LoVo (cell line): ENCODE results near the gene EPHA3.

Experiments used
- DNase-seq: peaks from one replicate; pipeline ENCODE4 v3.0.0-alpha.2; 2016; ENCODE audit warnings: low spot score

Gene EPHA3

DNA sequence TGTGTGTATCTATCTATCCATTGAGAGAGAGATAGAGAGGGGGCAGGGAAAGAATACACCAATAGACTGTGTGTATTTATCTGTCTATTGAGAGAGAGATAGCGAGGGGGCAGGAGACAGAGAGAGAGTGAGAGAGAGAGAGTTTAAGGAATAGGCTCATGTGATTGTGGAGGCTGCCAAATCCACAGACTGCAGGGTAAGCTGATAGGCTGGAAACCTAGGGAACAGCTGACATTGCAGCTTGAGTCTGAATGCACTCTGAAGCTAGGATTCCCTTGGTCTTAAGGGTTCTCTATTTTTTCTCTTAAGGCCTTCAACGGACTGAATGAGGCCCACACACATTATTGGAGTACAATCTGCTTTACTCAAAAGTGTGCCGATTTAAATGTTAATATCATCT is 255.8 kb downstream of the EPHA3 start:
- DNase-seq = no peak

DNA sequence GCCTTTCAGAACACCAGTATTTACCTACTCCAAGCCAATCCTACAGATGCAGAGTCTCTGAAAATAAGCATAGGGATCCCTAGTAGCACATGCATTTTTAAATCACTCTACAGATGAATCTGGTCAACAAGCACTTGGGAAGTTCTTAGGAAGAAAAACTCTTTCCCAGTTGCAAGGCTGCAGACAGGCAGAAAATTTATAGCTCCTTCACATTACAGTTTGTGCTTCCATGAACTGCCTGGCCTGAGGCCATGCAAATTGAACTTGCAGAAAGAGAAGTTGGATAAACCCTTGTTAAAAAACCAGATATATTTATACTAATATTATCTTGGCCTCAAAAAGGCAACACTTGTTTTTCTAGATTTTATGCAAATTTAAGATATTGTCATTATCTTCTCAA is 256.9 kb downstream of the EPHA3 start:
- DNase-seq = no peak

DNA sequence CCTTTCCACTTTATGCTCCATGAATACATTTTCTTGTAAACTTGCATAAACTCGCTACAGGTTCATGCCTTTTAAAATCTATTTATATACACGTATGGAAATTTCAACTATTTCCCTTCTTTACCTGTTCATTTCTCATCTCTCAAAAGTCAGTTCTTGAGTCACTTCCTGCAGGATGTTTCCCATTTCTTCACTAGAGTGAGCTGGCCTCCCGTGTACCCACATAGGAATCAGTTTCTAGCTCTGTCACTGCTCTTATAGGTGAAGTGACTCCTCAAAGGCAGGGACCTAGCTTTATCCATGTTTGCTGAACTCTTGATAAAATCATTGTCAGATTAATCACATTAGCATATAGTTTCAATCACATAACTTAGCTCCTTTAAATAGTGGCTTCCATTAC is 259.7 kb downstream of the EPHA3 start:
- DNase-seq = no peak

DNA sequence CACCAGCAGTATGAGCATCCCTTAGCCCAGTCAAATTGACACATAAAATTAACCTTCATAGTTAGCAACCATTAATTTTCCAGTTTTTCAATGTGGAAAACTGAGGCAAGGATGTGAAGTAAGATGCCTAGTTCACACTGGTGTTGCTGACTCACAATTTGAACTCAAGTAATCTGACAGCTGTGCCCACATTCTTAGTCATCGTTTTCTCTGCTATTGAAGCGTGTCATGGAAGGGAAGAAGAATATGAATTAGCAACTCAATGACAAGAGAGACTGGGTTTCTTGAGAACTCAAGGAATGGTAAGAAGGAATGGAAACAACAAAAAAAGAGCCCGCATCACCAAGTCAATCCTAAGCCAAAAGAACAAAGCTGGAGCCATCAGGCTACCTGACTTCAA is 261.4 kb downstream of the EPHA3 start:
- no peak for DNase-seq

DNA sequence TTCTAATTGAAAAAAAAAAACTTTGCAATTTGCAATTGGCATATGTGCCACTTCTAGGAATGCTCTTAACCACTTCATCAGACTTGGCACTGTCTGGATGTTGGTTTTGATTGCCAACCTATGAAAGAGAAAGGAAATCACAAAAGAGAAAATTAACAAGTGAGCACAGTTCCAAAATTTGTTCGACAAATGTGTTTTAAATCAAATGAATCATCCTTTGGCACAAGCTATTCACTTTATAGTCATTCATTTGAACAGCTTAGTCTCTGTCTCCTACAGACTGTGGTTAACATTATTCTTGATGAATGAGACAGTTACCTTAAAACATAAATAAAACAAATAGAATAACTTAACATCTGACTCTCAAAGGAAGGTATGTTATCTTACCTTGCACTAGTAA is 265.0 kb downstream of the EPHA3 start:
- DNase-seq = no peak

DNA sequence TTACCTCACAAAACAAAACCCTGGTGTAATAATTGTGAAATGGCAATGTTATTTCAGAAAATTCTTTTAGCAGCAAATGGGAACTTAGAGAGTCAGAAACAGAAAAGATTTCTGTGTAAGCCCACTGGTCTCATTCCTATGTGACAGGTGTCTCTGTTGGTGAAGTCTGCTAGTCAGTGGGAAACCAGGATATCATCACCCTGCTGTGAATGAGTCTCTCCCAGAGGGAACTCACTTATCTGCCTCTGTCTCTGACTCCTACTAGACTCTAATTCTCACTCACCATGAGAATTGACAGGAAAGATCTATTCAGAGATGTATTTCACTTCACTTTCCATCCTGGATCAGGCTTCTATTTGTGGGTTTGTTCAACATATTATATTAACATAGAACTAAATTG is 266.0 kb downstream of the EPHA3 start:
- DNase-seq = no peak

DNA sequence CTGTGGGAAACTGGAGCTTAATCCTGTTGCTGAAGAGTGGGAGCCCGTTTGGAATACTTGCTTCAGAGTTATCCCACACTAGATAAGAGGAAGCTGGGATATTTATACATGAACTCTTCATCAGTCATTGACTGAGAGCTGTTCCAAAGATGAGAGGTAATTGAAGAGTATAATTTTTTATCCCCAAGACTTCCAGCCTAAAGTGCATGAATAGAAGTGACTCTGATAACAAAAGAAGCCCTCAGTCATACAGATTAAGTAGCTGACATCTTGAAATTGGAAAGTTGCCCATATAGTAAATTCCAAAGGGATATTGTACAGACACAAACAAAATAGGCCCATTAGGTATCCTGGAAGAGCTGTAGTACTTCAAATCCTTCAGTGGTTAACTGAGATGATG is 268.0 kb downstream of the EPHA3 start:
- DNase-seq = no peak

DNA sequence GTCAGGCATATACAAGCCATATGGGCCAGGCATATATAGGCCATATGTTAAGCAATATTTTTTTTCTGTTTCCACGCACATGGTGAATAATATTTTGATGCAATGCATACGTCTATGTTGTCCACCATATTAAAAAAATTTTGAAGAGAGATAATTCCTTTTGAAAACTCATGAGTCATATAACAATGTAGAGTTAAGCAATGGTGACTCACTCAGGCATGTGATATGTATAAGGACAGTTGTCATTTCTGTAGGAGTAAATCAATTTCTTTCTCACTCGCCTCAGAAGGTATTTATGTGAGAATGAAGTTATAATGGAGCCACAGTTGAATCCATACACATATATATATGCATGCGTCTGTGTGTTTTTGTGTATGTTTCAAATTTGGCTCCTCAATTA is 272.6 kb downstream of the EPHA3 start:
- no peak for DNase-seq

DNA sequence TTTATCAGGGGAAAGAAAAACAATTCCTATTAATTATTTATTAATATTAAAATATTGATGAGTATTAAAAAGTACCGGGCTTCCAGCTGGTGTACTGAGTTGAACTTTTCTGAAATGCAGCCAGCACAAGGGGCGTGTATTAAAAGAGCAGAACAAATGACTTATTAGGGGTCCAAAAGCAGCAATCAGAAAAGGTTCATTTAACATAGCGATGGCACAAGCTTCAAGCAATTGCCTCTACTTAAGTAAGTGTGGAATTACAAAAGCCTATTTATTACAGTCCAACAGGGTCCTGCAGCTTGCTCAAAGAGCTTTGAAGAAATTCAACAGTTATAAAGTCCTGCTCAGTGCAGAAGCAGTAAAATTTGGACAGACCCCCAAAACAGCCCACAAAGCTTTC is 285.6 kb downstream of the EPHA3 start:
- no peak for DNase-seq

DNA sequence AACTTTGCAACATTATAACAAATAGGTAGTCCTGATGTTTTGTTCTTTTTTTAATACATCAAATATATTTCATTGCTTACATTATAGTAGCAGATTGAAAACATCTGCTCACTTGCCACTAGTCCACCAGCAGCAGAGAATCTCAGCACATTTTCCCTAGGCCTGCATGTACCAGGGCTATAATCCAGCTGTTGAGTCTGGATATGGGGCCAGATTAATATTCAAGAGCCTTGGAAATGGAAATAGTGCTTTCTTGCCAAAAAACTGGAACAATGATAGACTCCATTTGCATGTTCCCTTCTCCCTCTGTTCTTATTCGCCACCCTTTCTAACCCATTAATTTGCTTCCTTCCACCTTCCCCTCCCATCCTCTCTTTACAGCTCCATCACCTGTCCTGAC is 288.0 kb downstream of the EPHA3 start:
- DNase-seq = no peak

DNA sequence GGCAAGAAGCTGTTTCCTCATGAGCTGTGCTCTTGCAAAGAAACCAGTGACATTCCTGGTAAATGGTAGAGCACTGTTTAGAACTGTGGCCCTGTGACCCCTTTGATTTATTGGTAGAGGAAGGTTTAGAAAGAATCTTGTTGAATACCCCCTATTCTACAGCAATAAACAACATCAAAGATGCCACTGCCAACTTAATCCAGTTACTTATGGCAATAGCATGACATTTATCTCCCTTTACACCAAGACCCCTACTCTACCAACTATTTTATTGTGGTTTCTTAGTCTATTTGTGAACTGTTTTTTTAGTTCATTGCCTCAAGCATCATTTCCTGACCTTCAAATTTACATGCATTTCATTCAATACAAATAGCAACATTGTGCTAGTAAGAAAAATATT is 288.6 kb downstream of the EPHA3 start:
- DNase-seq = no peak

DNA sequence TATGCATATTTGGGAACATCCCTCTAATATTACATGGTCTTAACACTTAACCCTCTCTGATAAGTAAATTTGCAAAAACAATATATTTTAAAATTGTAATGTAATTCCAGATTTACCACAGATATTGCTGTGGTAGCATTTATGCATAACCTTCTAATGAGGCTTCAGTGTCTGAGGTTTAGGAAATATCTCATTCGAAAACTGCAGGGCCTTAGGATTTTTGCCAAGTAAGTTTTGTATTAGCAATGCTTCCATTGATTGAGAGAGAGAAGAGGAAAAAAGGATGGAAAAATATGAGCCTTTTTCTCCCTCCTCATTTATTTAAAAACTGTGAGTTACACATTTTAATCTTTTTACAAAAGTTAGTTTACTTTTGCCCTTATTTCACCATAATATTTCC is 294.6 kb downstream of the EPHA3 start:
- DNase-seq = no peak

DNA sequence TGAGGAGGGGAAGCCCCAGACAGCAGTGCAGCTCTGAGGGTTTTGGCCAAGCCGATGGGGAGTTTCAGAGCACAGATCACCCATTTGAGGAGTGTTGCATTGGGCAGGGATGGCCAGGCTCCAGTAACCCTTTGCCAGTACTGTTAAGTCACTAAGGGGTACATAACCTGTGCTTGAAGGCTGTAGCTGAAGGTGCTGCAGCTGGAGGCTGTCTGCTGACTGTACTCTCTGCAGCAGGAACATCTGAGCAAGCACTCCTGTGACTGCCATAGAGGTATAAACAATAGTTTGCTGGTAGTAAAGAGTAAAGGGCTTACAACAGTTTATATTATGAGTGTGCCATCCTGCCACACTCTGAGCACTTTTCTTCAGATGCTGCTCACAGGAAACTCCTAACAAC is 297.8 kb downstream of the EPHA3 start:
- DNase-seq = no peak

DNA sequence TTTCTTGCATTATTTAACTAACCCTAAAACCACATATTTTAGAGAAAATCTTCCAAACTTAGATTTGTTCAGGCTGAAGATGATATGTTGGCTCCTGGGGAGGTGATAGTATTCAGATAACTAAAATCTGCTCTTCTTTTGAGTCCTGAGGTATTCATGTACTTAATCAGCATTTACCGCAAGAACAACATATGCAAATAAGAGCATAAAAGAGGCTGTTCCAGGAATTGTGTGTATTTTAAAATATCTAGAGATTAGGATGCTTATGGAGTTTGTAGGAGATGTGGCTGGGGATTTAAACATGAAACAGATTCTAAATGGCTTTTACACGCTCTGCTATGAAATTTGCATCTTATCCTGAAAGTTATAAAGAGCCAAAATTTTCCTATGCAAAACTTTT is 298.2 kb downstream of the EPHA3 start:
- no peak for DNase-seq

DNA sequence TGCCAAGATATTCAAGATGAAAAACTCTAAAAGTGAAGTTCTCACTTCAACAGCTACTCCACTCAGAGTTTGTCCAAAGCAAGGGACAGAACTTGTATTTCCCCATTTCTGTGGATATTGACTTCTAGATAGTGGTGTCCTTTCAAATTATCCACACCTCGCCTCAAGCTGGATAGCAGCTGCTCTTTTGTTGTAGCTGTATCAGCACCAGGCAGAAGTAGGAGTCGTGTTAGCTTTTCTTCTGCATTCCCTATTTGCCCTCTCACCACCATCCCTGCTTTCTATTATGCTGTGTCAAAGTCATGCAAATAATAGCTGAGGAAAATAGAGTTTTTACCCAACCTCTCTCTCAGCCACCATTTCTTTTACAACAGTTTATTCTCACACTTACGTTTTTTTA is 303.8 kb downstream of the EPHA3 start:
- DNase-seq = no peak

DNA sequence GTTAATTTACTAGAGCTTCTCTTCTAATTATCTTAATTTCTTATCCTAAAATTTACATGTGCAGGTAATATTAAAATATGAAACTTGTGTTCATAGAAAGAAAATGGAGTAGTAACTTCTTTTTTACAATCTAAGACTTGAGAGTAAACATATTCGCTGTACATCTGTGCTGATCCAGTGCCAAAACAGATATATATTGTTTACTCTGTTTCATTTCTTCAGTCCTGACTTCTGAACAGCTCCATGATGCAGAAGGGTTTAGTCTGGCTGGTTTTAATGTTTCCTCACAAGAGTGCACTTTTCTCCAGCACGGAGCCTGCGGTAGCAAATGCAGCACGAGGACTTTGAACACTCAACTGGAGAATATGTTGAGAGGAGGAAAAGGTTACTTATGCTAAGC is 306.8 kb downstream of the EPHA3 start:
- DNase-seq = no peak

DNA sequence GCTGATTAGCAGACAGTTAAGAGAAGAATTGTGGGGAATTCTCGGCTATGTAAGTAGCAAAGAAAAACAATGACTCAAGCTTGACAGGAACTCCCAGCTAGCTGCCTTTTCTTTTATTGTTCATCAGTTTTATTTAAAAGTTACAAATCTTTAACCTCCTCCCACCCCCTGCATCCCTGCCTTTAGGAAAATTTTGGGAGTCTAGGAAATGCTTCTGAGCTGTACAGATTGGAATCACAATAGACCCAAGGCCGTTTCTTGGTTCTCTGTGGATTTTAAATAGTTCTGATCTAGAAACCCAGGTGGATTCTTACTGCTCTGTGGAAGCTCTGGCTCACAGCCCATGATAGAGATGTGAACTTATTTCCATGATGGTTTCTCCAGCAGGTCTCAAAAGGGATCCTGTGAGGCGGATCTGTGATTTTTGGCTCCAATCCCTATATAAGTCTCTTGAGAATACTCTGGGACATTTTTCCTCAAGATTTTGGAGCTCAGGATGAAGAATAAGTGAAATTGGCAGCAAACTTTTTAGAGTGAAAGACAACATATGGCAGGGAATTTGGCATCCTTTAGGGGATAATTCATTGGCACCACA is 312.3 kb downstream of the EPHA3 start:
- no peak for DNase-seq

DNA sequence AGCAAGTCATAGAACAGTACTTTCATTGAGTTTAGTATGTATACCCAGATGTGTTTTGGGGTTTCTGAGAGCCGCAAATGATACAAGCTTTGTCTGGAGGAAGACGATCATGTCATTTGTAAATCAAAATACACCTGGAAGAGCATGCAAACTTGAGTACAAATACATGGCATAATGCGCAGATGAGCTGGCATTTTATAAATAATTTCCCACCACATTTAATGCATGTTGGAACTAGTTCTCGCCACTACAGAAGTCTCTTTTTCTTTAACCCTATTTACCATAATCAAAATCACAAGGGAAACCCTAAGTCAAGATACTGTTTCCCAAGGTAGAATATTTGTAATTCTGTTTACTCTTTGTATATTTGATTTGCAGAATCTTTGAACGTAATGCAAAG is 318.6 kb downstream of the EPHA3 start:
- no peak for DNase-seq

DNA sequence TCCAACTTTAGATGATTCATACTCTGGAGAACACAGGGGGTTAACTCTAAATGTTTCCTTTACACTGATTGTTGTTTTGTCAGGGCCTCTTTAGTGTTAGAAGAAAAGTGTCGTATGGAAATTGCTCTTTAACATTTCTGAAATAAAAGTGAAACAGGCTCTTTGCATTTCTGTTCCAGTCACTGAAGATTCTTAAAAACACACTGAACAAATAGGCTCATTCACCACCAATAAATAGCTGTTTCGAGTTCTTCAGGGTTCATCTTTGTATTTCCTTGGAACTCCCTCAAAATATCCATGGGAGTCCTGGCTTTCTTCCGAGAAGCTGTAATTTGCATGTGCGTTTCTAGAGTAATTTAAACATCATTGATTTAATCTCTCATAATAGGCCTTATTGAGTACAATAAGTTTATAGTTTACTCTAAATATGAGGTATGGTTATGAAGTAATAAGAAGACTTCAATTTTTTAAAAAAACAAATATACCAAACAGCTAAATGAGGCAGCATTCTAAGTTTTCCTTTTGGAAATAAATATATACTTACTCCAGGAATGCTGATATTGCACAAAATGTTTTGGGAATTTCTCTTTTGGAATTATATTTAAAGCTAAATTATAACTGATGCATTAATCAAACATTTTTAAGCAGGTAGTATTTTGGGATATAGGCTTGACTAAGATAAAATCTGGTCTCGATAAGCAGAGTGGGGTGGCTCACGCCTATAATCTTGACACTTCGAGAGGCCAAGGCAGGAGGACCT is 327.4 kb downstream of the EPHA3 start:
- no peak for DNase-seq

DNA sequence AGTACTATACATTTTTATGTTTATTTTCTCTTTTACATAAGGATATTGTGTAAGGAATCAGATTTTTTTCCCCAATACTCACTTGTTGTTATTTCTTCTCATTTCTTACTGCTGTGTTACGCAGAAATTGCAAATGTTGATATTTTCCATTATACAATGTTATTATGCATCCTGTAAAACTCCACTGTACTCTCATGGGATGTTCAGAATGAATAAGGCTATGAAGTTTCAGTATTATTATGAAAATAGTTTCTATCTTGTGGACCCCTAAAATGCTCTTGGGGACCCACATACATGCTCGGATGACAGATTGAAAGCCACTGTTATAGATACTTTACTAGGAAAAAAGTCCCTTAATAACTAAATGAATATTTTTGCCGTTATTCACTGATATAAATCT is 329.4 kb downstream of the EPHA3 start:
- no peak for DNase-seq

DNA sequence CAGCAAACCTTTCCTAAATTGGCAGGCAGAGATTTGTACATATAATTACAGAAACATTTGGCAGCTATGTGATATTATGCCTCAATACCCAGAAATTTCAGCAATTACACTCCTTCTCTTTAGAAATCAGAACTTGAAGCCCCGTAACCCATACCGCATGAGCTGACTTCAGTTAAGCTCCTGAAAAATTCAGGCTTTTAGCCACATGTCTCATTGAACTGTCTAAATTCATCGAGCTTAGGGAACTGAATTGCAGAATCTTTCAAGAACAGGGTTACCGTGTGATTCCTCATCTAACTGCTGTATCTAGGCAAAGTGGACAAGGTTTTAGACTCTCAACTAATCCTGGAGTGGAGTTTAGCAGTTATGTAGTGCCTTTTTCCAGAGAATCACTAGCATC is 333.0 kb downstream of the EPHA3 start:
- no peak for DNase-seq

DNA sequence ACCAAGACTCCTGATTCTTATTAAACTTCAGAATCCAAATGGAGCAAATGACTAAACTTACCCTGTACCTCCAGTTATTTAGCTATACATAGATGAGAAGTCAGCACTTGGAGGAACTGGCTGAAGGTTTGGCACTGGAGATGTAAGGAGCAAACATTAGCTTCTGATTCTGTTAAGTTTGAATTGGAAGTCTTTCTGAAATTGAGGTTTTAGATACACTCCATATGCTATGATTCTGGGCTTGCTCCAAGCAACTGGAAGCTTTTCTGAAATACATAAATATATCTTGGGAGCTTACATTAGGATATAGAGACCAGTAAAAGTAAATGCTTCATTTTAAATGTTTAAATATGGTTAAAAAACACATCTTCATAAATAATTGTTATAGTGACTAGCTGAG is 333.7 kb downstream of the EPHA3 start:
- no peak for DNase-seq

DNA sequence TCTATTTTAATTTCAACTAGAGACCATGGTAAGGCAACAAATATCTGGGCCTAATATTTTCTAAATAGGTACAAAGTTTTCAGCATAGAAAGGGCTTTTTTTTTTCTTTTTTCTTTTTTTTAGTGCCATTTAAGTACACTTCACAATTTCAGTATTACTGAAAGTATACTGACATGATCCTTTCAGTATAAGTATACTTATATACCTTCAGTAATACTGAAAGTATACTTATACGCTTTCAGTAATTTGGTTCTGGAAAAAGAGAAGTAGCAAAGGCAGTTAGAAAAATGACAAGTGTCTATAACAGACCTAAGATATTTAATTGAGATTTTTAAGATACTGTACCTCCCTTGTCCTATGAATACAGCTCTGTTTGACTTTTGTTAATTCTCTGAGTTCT is 339.2 kb downstream of the EPHA3 start:
- no peak for DNase-seq

DNA sequence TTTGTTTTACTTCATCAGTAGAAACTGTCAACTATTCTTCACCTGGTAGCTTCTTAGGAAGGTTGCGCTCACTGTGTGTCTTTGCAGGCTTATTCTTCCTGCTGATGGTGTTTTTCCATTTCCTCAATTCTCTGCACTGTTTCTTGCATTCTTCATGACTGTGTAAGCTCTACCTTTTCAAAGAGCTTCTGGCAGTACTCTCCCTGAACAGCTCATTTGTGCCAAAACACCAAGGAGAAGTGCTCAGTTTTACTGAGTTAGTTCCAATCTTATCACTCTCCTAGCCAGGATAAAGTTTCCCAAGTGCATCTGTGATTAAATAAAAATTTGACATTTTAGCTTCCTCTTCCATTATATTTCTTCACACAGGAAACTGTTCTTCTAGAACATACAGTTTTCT is 339.8 kb downstream of the EPHA3 start:
- DNase-seq = no peak
